ENCODE results near the gene JARID2. TPM values are rescaled to one million over a fixed set of nuclear protein-coding genes. Genes with fewer than 3 reads are reported as not detected.
A peak's percentile ranks its signal among the peaks of the same experiment; 100 is the strongest.

The JARID2 gene
- total and polyA plus RNA-seq, 2 of the 8 experiments (the other 6 are each of a cell fraction or from before 2014, with no cell fraction given), result 60.1 to 239 TPM

DNA sequence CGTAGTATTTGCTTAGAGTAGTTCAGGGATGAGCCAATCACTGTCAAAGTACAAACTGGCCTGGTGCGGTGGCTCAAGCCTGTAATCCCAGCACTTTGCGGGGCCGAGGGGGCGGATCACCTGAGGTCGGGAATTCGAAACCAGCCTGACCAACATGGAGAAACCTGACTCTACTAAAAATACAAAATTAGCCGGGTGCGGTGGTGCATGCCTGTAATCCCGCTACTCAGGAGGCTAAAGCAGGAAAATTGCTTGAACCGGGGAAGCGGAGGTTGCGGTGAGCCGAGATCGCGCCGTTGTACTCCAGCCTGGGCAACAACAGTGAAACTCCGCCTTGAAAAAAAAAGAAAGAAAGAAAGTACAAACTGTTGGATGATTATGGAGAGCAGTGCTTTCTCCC lies 27.5 kb upstream of the JARID2 start:
- H4K91ac ChIP-seq (replicated peaks; ENCODE audit: insufficient read length, low read length), result no peak overlapping the region
- H2BK15ac ChIP-seq (ENCODE audit: low read length), result no peak overlapping the region
- H3K27me3 ChIP-seq (replicated peaks in 1 of 4; ENCODE audit: control insufficient read depth in 3 of 4, extremely low read depth in 1 of 4, insufficient read depth in 3 of 4, low read length in 3 of 4), result no peaks in the 10 kb centered on the region
- no peaks in the 10 kb centered on the region; the same call in 1 of the 2 replicates for H3K79me1 ChIP-seq (ENCODE audit: low read depth, low read length)
- H2AFZ ChIP-seq (ENCODE audit: low read length), result no peak overlapping the region; the same call in 1 of the 2 replicates
- no peak overlapping the region for H3K14ac ChIP-seq (ENCODE audit: insufficient read length)
- H3K36me3 ChIP-seq (ENCODE audit: control insufficient read depth in 2 of 4, insufficient read depth in 4 of 4, low read length in 3 of 4), result no peaks in the 10 kb centered on the region
- H2BK20ac ChIP-seq (ENCODE audit: low read length), result peak overlapping the region; percentile 80
- H2AK5ac ChIP-seq (ENCODE audit: low read depth, low read length), result no peak overlapping the region
- H4K5ac ChIP-seq (ENCODE audit: insufficient read length, low read depth, low read length), result no peak overlapping the region
- H3K4me2 ChIP-seq (ENCODE audit: insufficient read depth in 1 of 2, low read depth in 2 of 2, low read length in 2 of 2), result no peak overlapping the region
- no peaks in the 10 kb centered on the region for H4K20me1 ChIP-seq (replicated peaks in 1 of 2; ENCODE audit: control insufficient read depth in 1 of 2, insufficient read depth in 2 of 2, low read length in 2 of 2)
- no peaks in the 10 kb centered on the region for H3K79me2 ChIP-seq (ENCODE audit: control insufficient read depth in 1 of 2, insufficient read depth in 2 of 2, low read length in 2 of 2)
- H4K8ac ChIP-seq (ENCODE audit: extremely low read depth, insufficient read depth, low read length), result no peak overlapping the region
- WGBS, 2 experiments (ENCODE audit: extremely low coverage in 1 of 2, insufficient coverage in 1 of 2, insufficient read length in 1 of 2, insufficient replicate concordance in 2 of 2, low coverage in 1 of 2, low lambda C conversion rate in 2 of 2, missing lambda C conversion rate in 1 of 2), result 91% methylated on average over 18 of the region's 18 CpGs; no CpG with 5 or more reads in 1 of the 2 experiments
- no peak overlapping the region for H3K23ac ChIP-seq (ENCODE audit: insufficient read length)
- peaks cover 1 to 4% (median 2%) of the 10 kb centered on the region in 4 experiments; a peak in 4 of 7 replicates for H3K4me1 ChIP-seq (replicated peaks in 1 of 4; ENCODE audit: control insufficient read depth in 3 of 4, insufficient read depth in 4 of 4, low read length in 3 of 4)
- H3K9me3 ChIP-seq (ENCODE audit: insufficient read depth in 2 of 2, low read depth in 1 of 2, low read length in 1 of 2), result no peaks in the 10 kb centered on the region
- 0 out of 2 replicates have a peak overlapping the region, but pooled peaks have one; percentile 15 for H3K18ac ChIP-seq (ENCODE audit: extremely low read depth, low read length)
- no peaks in the 10 kb centered on the region for H3K23me2 ChIP-seq (ENCODE audit: low read depth, low read length)
- H3K9ac ChIP-seq (replicated peaks in 1 of 4; ENCODE audit: extremely low read depth in 1 of 4, low read depth in 3 of 4, low read length in 3 of 4), result no peak overlapping the region
- no peak overlapping the region for H3K27ac ChIP-seq (ENCODE audit: low read depth, low read length)
- no peak overlapping the region for H3K4me3 ChIP-seq (ENCODE audit: extremely low read depth in 1 of 4, insufficient read depth in 2 of 4, low read depth in 3 of 4, low read length in 4 of 4)
- TF ChIP-seq MAFK (IDR thresholded peaks at IDR 0.05; ENCODE audit: low read depth, low read length), result no peak
- TF ChIP-seq, protein P1, sequence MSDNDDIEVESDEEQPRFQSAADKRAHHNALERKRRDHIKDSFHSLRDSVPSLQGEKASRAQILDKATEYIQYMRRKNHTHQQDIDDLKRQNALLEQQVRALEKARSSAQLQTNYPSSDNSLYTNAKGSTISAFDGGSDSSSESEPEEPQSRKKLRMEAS (IDR thresholded peaks at IDR 0.05), result no peak
- TF ChIP-seq CBX5 (IDR thresholded peaks at IDR 0.05; ENCODE audit: low read depth, low read length), result no peak
- TF ChIP-seq BRCA1 (IDR thresholded peaks at IDR 0.05; ENCODE audit: low read depth, low read length), result no peak
- TF ChIP-seq ATF2 (IDR thresholded peaks at IDR 0.05; ENCODE audit: low read length), result no peak
- H3K56ac ChIP-seq (replicated peaks; ENCODE audit: insufficient read length, low read depth, low read length), result no peak overlapping the region
- H2BK5ac ChIP-seq (ENCODE audit: low read depth, low read length), result peak overlapping the region; percentile 80; the same call in 1 of the 2 replicates
- no peak for DNase-seq (ENCODE audit: low read depth in 1 of 2, low spot score in 2 of 2)
- H2BK120ac ChIP-seq (replicated peaks; ENCODE audit: low read depth, low read length), result no peak overlapping the region
- CTCF ChIA-PET (ENCODE audit: partially characterized antibody), result no interaction called here
- FAIRE-seq, result no peak
- peak overlapping the region; percentile 52; the same call in 1 of the 2 replicates for H2BK12ac ChIP-seq (ENCODE audit: low read depth, low read length)
- no peak overlapping the region for H3K4ac ChIP-seq (replicated peaks; ENCODE audit: insufficient read length, low read depth, low read length)
- POLR2A ChIA-PET (ENCODE audit: partially characterized antibody), result no interaction called here
